ENCODE results near the gene FHL1.

FHL1 gene

GRCh38 chrX:136260776-136261175 lies 113.4 kb downstream of the FHL1 start:
- peak; percentile 42 for DNase-seq

All from kidney glomerular epithelial cell (primary cell).